ENCODE data around the gene TUG1. TPM values are rescaled to one million over a fixed set of nuclear protein-coding genes. Genes with fewer than 3 reads are reported as not detected.

The TUG1 gene
- total RNA-seq, 4 donors from 2014 or later, result 57.9 to 78.8 (median 71.1) TPM

- TF ChIP-seq CTCF (IDR thresholded peaks at IDR 0.05; ENCODE audit: low read depth), result no peak
These were observed 21.8 kb upstream of the TUG1 start for GRCh38 chr22:30947173-30947815.

GRCh38 chr22:30947816-30948454 is 21.1 kb upstream of the TUG1 start:
- no peak for TF ChIP-seq CTCF (IDR thresholded peaks at IDR 0.05; ENCODE audit: low read depth)

- TF ChIP-seq CTCF (IDR thresholded peaks at IDR 0.05; ENCODE audit: low read depth), result no peak
These were observed 20.1 kb upstream of the TUG1 start for GRCh38 chr22:30948930-30949342.

GRCh38 chr22:30949934-30950660 is 19.0 kb upstream of the TUG1 start:
- TF ChIP-seq CTCF (IDR thresholded peaks at IDR 0.05; ENCODE audit: low read depth), result no peak

GRCh38 chr22:30953206-30953605 is 15.9 kb upstream of the TUG1 start:
- TF ChIP-seq CTCF (IDR thresholded peaks at IDR 0.05; ENCODE audit: low read depth), result no peak

- TF ChIP-seq CTCF (IDR thresholded peaks at IDR 0.05; ENCODE audit: low read depth), result no peak
These were observed 13.9 kb upstream of the TUG1 start for GRCh38 chr22:30955153-30955552.

GRCh38 chr22:30964858-30965257 is 4.2 kb upstream of the TUG1 start:
- no peak for TF ChIP-seq CTCF (IDR thresholded peaks at IDR 0.05; ENCODE audit: low read depth)
